ENCODE results near the gene INTS11.
"Not testable (repeated sequence)": the region's sequence is repeated elsewhere in the genome, so short reads cannot be mapped to it uniquely, and the experiment has no call there.

The INTS11 gene

GRCh38 chr1:1318777-1319645, 5.4 kb downstream of the INTS11 start:
- Histone ChIP-seq H3K4me2 (ENCODE audit: low read length) (no peak overlapping the region), H3K9me3 (ENCODE audit: control insufficient read depth, low read length) (no peaks in the 10 kb centered on the region), H3K4me1 (no peaks in the 10 kb centered on the region), H3K79me2 (peaks cover 18% of the 10 kb centered on the region), H3K4me3 (ENCODE audit: low read depth, low read length) (no peak overlapping the region), H3K27me3 (ENCODE audit: control insufficient read depth, insufficient read depth, low read length) (no peaks in the 10 kb centered on the region), H3K9ac (no peak overlapping the region), H3K36me3 (ENCODE audit: control insufficient read depth, insufficient read depth, low read length) (no peaks in the 10 kb centered on the region), H2AFZ (no peak overlapping the region), H3K27ac (no peak overlapping the region)
- no peak for TF ChIP-seq CTCF (IDR thresholded peaks at IDR 0.05)

GRCh38 chr1:1318131-1318652, 6.3 kb downstream of the INTS11 start:
- peaks cover 14% of the 10 kb centered on the region for H3K79me2 ChIP-seq
- no peak for TF ChIP-seq CTCF (IDR thresholded peaks at IDR 0.05)
- no peak overlapping the region for H2AFZ ChIP-seq
- no peaks in the 10 kb centered on the region for H3K36me3 ChIP-seq (ENCODE audit: control insufficient read depth, insufficient read depth, low read length)
- H3K4me3 ChIP-seq (ENCODE audit: low read depth, low read length): no peak overlapping the region
- H3K27ac ChIP-seq: no peak overlapping the region
- no peaks in the 10 kb centered on the region for H3K4me1 ChIP-seq
- H3K4me2 ChIP-seq (ENCODE audit: low read length): no peak overlapping the region
- H3K27me3 ChIP-seq (ENCODE audit: control insufficient read depth, insufficient read depth, low read length): no peaks in the 10 kb centered on the region
- no peaks in the 10 kb centered on the region for H3K9me3 ChIP-seq (ENCODE audit: control insufficient read depth, low read length)
- no peak overlapping the region for H3K9ac ChIP-seq

- Histone ChIP-seq H2AFZ (no peak overlapping the region), H3K27me3 (ENCODE audit: control insufficient read depth, insufficient read depth, low read length) (no peaks in the 10 kb centered on the region), H3K9me3 (ENCODE audit: control insufficient read depth, low read length) (no peaks in the 10 kb centered on the region), H3K36me3 (ENCODE audit: control insufficient read depth, insufficient read depth, low read length) (no peaks in the 10 kb centered on the region), H3K4me2 (ENCODE audit: low read length) (no peak overlapping the region), H3K4me1 (no peaks in the 10 kb centered on the region), H3K79me2 (peaks cover 9% of the 10 kb centered on the region), H3K4me3 (ENCODE audit: low read depth, low read length) (no peak overlapping the region), H3K27ac (no peak overlapping the region), H3K9ac (no peak overlapping the region)
- TF ChIP-seq CTCF (IDR thresholded peaks at IDR 0.05): no peak
Observed at GRCh38 chr1:1317420-1317819, 7.0 kb downstream of the INTS11 start.

GRCh38 chr1:1316199-1316598, 8.3 kb downstream of the INTS11 start:
- not testable (repeated sequence) for H3K9ac ChIP-seq; H3K4me1 ChIP-seq; H3K4me2 ChIP-seq (ENCODE audit: low read length); H3K79me2 ChIP-seq; H3K36me3 ChIP-seq (ENCODE audit: control insufficient read depth, insufficient read depth, low read length); H3K27me3 ChIP-seq (ENCODE audit: control insufficient read depth, insufficient read depth, low read length); H3K9me3 ChIP-seq (ENCODE audit: control insufficient read depth, low read length); H3K27ac ChIP-seq; H2AFZ ChIP-seq; H3K4me3 ChIP-seq (ENCODE audit: low read depth, low read length)

- Histone ChIP-seq H3K27me3 (ENCODE audit: control insufficient read depth, insufficient read depth, low read length) (no peaks in the 10 kb centered on the region), H2AFZ (no peak overlapping the region), H3K9ac (no peak overlapping the region), H3K4me3 (ENCODE audit: low read depth, low read length) (no peak overlapping the region), H3K27ac (no peak overlapping the region), H3K79me2 (no peaks in the 10 kb centered on the region), H3K4me1 (no peaks in the 10 kb centered on the region), H3K9me3 (ENCODE audit: control insufficient read depth, low read length) (no peaks in the 10 kb centered on the region), H3K4me2 (ENCODE audit: low read length) (no peak overlapping the region), H3K36me3 (ENCODE audit: control insufficient read depth, insufficient read depth, low read length) (no peaks in the 10 kb centered on the region)
- TF ChIP-seq CTCF (IDR thresholded peaks at IDR 0.05): no peak
Observed at GRCh38 chr1:1315435-1315954, 9.0 kb downstream of the INTS11 start.

All from parathyroid adenoma (tissue), 2 donors.